HG03457 (cell line): Measurements from ENCODE around the gene C12orf57.

Experiments used
- ATAC-seq: cut with Tn5 transposase; IDR thresholded peaks from one replicate; pipeline ENCODE4 v1.9.1; 2021; ENCODE audit warnings: moderate number of reproducible peaks; ENCODE audit not compliant: unreplicated experiment

C12orf57 gene

DNA sequence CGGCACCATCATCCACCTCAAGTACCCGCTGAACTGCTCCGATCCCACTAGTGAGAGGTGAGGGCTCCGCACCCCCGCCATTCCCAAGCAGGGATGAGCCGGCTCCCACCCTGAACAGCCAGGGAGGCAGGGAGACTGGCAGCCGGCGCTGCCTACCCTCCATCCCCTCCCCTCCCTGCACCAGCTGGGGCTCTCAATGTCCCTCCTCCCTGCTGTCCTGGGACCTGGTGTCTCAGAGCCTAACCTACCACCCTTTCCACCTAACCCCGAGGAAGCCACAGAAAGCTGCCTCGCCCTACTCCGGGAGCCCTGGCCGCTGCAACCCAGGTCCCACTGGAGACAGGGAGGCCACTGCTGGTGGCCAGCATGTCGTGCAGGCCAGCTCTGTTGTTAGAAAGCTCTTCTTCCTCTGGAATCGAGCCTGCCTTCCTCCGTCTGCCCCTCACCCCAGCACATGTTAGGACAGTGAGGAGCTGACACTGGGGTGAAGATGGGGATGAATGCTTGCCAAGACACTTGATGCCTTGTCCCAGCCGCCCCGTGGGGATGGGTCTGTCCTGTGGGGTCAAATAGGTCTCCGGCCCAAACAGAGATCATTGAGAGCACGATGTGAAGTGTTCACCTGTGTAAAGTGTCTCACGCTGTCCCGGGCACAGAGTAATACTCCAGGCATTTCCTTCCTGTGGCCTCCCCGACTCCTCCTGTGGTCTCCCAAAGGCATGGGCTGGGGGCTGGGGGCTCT, 8.5 kb downstream of the C12orf57 start:
- no peak for ATAC-seq

DNA sequence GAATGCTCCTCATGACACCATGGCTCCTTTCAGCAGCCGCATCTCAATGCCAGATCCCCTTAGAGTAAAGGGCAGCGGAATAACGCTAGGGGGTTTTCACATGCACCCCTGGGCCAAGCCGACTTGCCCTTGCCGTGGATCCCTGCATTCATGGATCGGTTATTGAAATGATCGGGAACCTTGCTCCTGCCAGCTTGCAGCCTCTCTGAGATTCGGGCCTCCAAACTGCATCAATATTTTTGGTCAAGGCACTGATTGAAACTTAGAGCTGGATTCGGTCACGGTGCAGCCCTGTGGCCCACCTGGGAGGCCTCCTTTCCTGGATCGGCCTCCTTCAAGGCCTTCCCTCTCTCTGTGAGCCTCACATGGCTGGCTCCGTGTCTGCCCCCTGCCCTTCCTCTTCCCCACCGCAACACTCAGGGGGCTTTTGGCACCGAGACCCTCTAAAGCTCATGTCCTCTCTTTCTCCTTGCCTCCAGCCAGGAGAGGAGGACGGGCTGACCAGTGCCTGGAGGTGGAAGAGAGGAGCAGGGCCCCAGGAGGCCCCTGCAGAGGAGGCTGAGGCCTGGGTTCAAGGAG, 9.1 kb downstream of the C12orf57 start:
- no peak for ATAC-seq

DNA sequence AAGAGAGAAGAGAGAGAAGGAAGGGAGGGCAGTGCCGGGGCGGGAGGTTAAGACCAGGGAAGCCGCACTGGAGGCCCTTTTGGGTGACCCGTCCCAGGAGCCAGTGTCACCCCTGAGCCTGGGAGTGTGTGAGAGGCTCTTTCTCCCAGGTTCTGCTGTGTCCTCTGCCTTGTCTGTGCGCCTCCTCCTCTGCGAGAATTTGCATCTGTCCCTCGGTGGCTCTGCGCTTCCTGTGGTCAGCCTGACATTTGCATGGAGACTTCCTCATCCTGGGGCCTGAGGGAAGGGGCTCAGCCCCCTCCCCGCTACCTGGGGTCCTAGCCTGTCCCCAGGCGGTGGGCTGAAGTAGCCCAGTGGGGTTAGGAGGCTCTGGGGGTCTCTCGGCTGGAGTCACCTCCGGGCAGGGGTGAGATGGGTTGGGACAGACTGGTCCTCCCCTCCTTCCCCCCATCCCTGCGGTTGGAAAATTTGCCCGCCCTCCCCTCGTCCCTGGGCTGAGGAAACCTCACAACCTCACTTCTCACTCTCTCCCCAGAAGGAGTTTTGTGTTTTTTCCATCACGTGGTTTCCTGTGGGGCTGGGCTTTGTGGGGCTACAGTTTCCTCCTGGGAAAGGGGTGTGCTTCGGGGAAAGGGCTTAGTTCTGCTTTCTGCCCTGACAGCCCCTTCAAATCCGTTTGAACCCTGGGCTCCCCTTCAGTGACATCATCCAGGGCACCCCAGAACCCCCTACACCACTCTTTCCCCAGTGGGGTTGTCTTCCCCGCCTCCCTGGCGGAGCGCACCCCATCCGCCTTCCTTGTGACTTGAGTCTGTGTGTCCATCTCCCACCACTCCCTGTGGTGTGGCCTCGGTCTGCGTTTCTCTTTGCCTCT, 9.9 kb downstream of the C12orf57 start:
- ATAC-seq = no peak

GRCh38 chr12:6954316-6955107, 10.7 kb downstream of the C12orf57 start:
- no peak for ATAC-seq

- no peak for ATAC-seq
Measured at GRCh38 chr12:6955108-6956020, 11.5 kb downstream of the C12orf57 start.

GRCh38 chr12:6956021-6956727, 12.4 kb downstream of the C12orf57 start:
- no peak for ATAC-seq

DNA sequence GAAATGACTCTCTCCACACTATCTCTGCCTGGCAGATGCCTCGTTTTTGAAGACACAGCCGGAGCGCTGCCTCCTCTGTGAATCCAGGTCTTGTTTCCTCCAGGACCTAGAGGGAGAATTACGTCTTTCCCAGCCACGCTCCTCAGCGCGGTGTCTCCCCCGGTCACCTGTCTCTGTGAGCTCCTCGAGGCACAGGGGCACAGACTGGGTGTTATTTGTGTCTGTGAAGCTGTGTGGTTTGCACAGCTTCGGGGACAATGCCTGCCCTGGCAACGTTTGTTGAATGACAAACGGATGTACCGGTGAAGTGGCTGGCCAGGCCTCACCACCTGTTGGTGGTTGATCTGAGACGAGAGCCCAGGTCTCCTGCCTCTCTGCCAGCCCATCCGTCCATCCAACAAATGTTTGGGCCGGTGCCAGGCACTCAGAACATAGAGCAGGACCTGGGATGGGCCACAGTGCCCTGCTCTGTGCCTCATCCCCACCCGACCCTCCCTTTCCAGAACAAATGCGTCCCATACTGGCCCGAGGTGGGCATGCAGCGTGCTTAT, 13.4 kb downstream of the C12orf57 start:
- no peak for ATAC-seq

GRCh38 chr12:6957741-6958608, 14.2 kb downstream of the C12orf57 start:
- no peak for ATAC-seq

DNA sequence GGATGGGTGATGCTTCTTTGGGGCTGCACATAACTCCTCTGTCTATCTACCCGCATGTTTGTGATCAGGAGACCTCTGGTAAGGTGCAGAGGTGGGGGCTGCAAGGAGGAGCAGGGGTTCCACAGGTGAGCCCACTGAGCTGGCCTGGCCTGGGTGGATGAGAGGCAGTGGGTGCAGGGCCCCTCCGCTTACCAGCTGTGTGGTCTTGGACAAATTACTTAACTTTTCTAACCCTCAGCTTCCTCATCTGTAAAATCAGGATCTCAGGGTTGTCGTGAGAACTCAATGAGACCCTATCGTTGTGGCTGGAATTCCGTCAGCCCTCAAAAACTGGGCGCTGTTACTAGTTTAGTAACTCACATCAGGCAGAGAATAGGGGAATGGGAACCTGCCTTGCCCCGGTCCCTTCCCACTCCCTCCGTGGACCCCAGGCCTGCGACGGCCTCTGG, 14.8 kb downstream of the C12orf57 start:
- ATAC-seq = no peak

DNA sequence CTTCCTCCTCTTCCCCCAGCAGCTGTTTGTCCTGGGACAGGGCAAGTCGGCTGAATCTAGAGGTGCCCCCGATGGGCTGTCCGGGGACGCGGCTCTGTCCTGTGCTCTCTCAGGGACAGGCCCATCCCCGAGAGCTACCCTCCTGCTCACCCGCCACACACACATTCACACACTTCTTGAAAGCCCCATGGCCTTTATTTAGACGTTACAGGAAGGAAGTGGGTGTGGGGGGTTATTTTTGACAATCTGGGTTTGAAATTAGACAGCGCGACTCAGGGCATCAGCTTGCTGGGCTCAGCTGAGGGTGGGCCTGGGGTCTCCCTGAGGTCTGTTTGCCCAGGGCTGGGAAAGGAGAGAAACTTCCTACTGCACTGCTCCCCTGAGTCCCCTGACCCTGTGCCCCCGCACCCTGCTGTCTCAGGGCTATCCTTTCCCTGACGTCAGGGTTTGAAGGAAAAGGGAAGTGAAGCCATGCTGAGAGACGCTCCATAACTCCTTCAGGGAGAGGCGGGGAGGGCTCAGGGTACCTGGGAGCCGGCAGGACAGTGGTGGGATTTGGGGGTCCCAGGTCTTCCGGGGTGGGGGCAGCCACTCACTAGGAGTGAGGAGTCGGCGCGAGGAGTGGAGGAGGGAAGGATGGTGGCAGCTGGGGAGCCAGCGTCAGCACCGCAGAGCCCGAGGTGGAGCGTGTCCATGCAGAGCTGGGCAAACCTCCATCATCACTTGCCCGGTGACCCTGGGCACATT, 15.4 kb downstream of the C12orf57 start:
- ATAC-seq = no peak

DNA sequence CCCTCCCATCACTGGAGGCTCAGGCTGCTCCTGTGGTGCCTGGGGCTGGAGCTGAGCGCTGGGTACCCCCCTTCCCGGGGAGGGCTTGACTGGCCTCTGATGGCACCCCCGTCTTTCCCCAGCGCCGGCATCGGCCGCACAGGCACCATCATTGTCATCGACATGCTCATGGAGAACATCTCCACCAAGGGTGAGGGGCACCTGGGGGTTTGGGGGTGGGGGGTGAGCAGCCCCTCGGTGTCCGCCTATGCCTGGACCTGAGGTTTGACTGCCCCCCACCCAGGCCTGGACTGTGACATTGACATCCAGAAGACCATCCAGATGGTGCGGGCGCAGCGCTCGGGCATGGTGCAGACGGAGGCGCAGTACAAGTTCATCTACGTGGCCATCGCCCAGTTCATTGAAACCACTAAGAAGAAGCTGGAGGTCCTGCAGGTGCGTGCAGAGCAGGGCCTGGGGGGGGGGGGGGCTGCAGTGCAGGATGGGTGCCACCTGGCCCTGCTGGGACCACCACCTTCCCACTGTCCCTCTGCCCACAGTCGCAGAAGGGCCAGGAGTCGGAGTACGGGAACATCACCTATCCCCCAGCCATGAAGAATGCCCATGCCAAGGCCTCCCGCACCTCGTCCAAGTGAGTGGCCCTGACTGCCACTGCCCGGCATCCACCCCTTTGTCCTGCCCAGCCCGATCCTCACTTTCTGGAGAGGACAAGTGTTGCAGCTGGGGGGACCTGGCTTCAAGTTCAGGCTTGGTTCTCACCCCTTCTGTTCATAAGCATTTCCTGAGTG, 16.2 kb downstream of the C12orf57 start:
- ATAC-seq = no peak

GRCh38 chr12:6960593-6961277, 16.9 kb downstream of the C12orf57 start:
- ATAC-seq = no peak

- no peak for ATAC-seq
Measured at GRCh38 chr12:6961278-6961694, 17.5 kb downstream of the C12orf57 start.

DNA sequence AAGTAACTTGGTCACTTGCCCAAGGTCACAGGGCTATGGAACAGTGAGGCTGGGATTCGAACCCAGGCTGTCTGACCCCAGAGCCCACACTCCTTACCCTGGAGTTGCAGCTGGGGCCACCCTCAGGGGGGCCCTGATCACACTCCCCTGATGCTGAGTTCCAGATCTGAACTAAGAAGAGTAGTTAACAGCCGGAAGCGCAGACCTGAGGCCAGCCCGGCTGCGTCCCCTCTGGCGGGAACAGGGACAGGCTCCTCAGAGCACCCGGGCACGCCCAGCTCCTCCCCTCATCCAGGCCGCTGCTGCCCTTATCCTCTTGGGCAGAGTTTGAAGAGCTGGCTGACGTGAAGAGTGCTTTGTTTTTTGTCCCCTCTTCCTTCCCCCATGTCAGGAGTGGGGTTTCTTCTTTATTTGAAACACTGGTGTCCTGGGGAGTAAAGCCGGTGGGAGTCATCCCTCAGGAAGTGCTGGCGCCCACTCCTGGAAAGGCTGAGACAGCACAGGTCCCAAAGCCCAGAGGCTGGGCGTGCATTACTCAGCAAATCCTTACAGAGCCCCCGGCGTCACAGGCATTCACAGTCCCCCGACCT, 18.0 kb downstream of the C12orf57 start:
- ATAC-seq = no peak

DNA sequence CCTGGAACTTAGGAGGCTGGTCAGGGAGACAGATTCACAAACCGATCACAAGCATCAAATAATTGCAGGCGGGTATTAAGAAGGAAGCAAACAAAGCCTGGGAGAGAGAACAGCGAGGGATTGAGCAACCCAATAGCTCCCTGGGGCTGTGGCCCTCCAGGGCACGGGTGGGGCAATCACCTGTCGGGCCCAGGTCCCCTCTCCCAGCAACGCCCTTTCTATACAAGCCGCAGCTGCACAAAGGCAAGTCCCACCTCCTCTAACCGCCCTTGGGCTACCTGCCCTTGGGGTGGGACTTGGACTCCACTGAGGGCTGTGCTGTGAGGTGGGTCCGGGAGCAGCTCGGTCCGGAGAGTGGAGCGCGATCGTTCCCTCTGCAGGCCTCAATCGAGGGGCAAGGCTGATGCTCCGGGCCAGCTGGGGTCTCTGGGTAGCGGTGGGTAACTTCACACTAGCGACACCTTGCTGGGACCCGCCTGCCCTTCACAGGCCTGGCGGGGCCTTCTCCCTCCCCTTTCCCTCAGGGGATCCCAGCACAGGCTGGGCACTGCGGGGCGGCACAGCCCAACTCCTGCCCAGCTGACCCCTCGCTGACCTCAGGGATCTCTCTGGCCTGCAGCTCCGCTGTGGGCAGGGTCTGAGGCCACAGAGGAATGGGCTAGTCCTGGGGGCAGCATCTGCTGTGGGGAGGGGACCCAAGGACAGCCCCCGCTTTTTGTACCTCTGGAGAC, 18.6 kb downstream of the C12orf57 start:
- ATAC-seq = no peak
